A549 (cell line): ENCODE results near the gene ANXA6.

Experiments
- BHLHE40 ChIP-seq: IDR thresholded peaks from 2 replicates; pipeline ENCODE4 v1.6.1; 2012; ENCODE audit warnings: low read depth, low read length, inconsistent platforms
- CEBPB ChIP-seq, 2 experiments: fragments of >200 bp in 1 of 2; sonication (Bioruptor Twin) in 1 of 2; formaldehyde crosslinking in 1 of 2; IDR thresholded peaks; 2 replicates each; pipeline ENCODE4 v1.6.1; 2012 to 2016
- RCOR1 ChIP-seq: fragments of 150-350 bp; IDR thresholded peaks from 2 replicates; pipeline ENCODE4 v1.6.1; 2014; ENCODE audit warnings: antibody characterized with exemption, low read length, low read depth
- TF ChIP-seq, protein P1 (sequence below): fragments of >200 bp; sonication (Bioruptor Twin); formaldehyde crosslinking; IDR thresholded peaks from 3 replicates; pipeline ENCODE4 v1.5.1; 2016
- TF ChIP-seq, protein P2 (sequence below): fragments of 200-600 bp; sonication (generic); IDR thresholded peaks from 2 replicates; pipeline ENCODE4 v1.6.1; 2016; ENCODE audit warnings: antibody characterized with exemption, mild to moderate bottlenecking, moderate library complexity

DNA sequence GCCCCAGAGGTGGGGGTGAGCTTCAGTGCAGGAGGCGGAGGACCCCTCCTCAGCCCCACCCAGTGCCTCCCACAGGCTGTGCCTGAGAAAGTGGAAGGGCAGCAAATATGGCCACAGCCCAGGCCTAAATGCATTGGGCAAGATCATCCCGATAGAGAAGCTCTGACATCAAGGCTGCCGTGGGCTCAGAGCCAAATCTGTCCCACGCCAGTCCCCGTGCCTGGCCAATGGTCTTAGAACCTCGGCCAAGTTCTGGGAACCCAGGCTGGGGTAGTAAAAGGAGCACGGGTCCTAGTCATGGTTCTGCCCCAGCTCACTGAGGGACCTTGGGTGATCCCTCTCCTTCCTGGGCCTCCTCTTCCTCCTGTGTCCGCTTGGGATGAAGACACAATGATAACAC is 49.0 kb downstream of the ANXA6 start:
- TF ChIP-seq CEBPB (IDR thresholded peaks at IDR 0.05), result no peak
- TF ChIP-seq, protein P1, sequence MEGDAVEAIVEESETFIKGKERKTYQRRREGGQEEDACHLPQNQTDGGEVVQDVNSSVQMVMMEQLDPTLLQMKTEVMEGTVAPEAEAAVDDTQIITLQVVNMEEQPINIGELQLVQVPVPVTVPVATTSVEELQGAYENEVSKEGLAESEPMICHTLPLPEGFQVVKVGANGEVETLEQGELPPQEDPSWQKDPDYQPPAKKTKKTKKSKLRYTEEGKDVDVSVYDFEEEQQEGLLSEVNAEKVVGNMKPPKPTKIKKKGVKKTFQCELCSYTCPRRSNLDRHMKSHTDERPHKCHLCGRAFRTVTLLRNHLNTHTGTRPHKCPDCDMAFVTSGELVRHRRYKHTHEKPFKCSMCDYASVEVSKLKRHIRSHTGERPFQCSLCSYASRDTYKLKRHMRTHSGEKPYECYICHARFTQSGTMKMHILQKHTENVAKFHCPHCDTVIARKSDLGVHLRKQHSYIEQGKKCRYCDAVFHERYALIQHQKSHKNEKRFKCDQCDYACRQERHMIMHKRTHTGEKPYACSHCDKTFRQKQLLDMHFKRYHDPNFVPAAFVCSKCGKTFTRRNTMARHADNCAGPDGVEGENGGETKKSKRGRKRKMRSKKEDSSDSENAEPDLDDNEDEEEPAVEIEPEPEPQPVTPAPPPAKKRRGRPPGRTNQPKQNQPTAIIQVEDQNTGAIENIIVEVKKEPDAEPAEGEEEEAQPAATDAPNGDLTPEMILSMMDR, result no peak
- TF ChIP-seq, protein P2, sequence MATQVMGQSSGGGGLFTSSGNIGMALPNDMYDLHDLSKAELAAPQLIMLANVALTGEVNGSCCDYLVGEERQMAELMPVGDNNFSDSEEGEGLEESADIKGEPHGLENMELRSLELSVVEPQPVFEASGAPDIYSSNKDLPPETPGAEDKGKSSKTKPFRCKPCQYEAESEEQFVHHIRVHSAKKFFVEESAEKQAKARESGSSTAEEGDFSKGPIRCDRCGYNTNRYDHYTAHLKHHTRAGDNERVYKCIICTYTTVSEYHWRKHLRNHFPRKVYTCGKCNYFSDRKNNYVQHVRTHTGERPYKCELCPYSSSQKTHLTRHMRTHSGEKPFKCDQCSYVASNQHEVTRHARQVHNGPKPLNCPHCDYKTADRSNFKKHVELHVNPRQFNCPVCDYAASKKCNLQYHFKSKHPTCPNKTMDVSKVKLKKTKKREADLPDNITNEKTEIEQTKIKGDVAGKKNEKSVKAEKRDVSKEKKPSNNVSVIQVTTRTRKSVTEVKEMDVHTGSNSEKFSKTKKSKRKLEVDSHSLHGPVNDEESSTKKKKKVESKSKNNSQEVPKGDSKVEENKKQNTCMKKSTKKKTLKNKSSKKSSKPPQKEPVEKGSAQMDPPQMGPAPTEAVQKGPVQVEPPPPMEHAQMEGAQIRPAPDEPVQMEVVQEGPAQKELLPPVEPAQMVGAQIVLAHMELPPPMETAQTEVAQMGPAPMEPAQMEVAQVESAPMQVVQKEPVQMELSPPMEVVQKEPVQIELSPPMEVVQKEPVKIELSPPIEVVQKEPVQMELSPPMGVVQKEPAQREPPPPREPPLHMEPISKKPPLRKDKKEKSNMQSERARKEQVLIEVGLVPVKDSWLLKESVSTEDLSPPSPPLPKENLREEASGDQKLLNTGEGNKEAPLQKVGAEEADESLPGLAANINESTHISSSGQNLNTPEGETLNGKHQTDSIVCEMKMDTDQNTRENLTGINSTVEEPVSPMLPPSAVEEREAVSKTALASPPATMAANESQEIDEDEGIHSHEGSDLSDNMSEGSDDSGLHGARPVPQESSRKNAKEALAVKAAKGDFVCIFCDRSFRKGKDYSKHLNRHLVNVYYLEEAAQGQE, result no peak
- TF ChIP-seq RCOR1, result no peak
- TF ChIP-seq BHLHE40, result no peak
